ENCODE results near the gene CPXM1. TPM values are rescaled to one million over a fixed set of nuclear protein-coding genes. Genes with fewer than 3 reads are reported as not detected.

CPXM1 gene
- total RNA-seq, 1 experiment from 2014 or later = 0.17 TPM

GRCh38 chr20:2849529-2849928 is 49.1 kb upstream of the CPXM1 start:
- POLR2A ChIA-PET = no interaction called here

More at GRCh38 chr20:2849529-2849928, 49.1 kb upstream of the CPXM1 start:
- H3K9ac ChIP-seq (ENCODE audit: low read length) = no peak overlapping the region
- H3K9me3 ChIP-seq (ENCODE audit: control insufficient read depth in 1 of 2, insufficient read depth in 1 of 2, low read depth in 1 of 2, low read length in 2 of 2) = no peaks in the 10 kb centered on the region
- H3K4me2 ChIP-seq (ENCODE audit: low read length) = no peak overlapping the region
- CTCF ChIA-PET = no interaction called here
- RAD21 ChIA-PET (ENCODE audit: low non-redundant PET in 1 of 2, low total read pairs in 2 of 2, uncharacterized antibody in 2 of 2, unreplicated experiment in 2 of 2) = no interaction called here
- DNase-seq (ENCODE audit: low read depth, low spot score) (no peak), ATAC-seq (no peak)
- no peak overlapping the region for H2AFZ ChIP-seq (ENCODE audit: low read depth, low read length, poor library complexity, severe bottlenecking)
- H3K4me3 ChIP-seq (replicated peaks in 1 of 2; ENCODE audit: low read depth in 1 of 2, low read length in 2 of 2) = no peak overlapping the region
- TF ChIP-seq RAD21 (IDR thresholded peaks at IDR 0.05; ENCODE audit: low read depth) = no peak
- no peak for TF ChIP-seq FOSL1 (IDR thresholded peaks at IDR 0.05; ENCODE audit: low read depth)
- no peak for TF ChIP-seq EGR1 (IDR thresholded peaks at IDR 0.05; ENCODE audit: low read depth)
- TF ChIP-seq CEBPB (IDR thresholded peaks at IDR 0.05; ENCODE audit: low read depth) = no peak
- no peak for TF ChIP-seq ATF3 (IDR thresholded peaks at IDR 0.05)
- no peak for TF ChIP-seq ZNF274 (IDR thresholded peaks at IDR 0.05; ENCODE audit: low read depth, low read length)
- no peak for TF ChIP-seq YY1 (IDR thresholded peaks at IDR 0.05; ENCODE audit: extremely low read depth, insufficient replicate concordance, low read depth, low read length)
- TF ChIP-seq MAX (IDR thresholded peaks at IDR 0.05) = no peak
- TF ChIP-seq EZH2 (IDR thresholded peaks at IDR 0.05) = no peak
- no peak for TF ChIP-seq ZBTB33 (IDR thresholded peaks at IDR 0.05; ENCODE audit: extremely low read depth, insufficient replicate concordance, low read length)
- TF ChIP-seq CBX3 (IDR thresholded peaks at IDR 0.05; ENCODE audit: low read depth) = no peak
- TF ChIP-seq SP1 (IDR thresholded peaks at IDR 0.05; ENCODE audit: low read depth) = no peak
- no peak for TF ChIP-seq POLR2AphosphoS5 (IDR thresholded peaks at IDR 0.05; ENCODE audit: low read depth, low read length)
- TF ChIP-seq CTCF (IDR thresholded peaks at IDR 0.05 in 2 of 3, conservative IDR thresholded peaks at IDR 0.05 in 1 of 3; ENCODE audit: borderline replicate concordance in 1 of 3, insufficient read depth in 1 of 3, low read depth in 2 of 3, low read length in 2 of 3) = no peak
- no peak for TF ChIP-seq SRF (IDR thresholded peaks at IDR 0.05; ENCODE audit: low read depth)
- no peaks in the 10 kb centered on the region for H3K36me3 ChIP-seq (ENCODE audit: control insufficient read depth in 1 of 2, insufficient read depth in 2 of 2, low read length in 2 of 2)
- H4K20me1 ChIP-seq (ENCODE audit: insufficient read depth) = no peaks in the 10 kb centered on the region
- no peaks in the 10 kb centered on the region for H3K79me2 ChIP-seq (ENCODE audit: insufficient read depth, low read length)
- H3K27ac ChIP-seq (ENCODE audit: low read depth, low read length) = no peak overlapping the region
- H3K9me2 ChIP-seq (ENCODE audit: insufficient read depth) = no peaks in the 10 kb centered on the region
- intact Hi-C loops (cut with micrococcal nuclease) = no loop called here
- no TSS peak for BruUV-seq (replicated peaks)
- no peaks in the 10 kb centered on the region for H3K27me3 ChIP-seq (ENCODE audit: insufficient read depth, low read length)
- no peaks in the 10 kb centered on the region for H3K4me1 ChIP-seq (ENCODE audit: control insufficient read depth in 1 of 2, insufficient read depth in 2 of 2, low read length in 2 of 2)
